GM19239 (cell line): ENCODE data around the gene RHBDD3.

Source experiments
- DNase-seq: peaks from one replicate; pipeline ENCODE4 v3.0.0; 2011; ENCODE audit warnings: low spot score; ENCODE audit not compliant: insufficient read length
- FAIRE-seq: peaks from 2 replicates; lab custom pipeline; 2011; peaks lifted over from hg19 to GRCh38; lab: Jason Lieb, UNC

Gene RHBDD3

DNA sequence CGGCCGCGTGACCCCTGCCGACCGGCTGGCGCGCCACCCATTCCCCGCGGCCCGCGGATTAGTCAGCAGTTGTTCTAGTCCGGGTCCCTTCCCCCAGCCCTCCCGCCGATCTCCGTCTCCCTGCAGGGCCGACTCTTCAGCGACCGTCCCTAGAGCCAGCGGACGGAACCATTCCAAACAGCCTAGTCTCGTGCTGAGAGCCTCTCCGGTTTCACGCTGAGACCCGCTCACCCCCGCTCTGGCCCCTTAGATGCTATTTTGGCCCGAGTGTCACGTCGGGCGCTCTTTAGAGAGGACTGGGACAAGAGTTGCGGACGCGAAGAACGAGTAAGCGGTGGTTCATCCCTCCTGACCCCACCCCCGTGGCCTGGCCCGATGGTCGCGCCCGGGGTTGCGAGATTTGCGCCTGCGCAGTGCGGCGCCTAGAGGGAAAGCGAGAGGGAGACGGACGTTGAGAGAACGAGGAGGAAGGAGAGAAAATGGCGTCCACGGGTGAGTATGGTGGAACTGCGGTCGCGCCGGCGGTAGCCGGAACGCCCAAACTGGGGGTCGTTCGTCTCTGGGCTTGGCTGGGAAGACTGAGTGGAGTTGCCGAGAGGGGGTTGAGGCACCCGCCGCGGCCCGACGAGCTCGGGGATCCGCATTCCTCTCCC, at the start of gene RHBDD3, which contains the start of gene EWSR1:
TSS of gene RHBDD3 (minus strand) at position 124 of the 653 bp plus-strand sequence. CDS start 2,355 bp downstream, outside the sequence.
TSS of gene EWSR1 (plus strand) at position 411 of the 653 bp plus-strand sequence. CDS start at position 480, 69 bp downstream.
- DNase-seq: peak; percentile 91
- peak; percentile 96 for FAIRE-seq

DNA sequence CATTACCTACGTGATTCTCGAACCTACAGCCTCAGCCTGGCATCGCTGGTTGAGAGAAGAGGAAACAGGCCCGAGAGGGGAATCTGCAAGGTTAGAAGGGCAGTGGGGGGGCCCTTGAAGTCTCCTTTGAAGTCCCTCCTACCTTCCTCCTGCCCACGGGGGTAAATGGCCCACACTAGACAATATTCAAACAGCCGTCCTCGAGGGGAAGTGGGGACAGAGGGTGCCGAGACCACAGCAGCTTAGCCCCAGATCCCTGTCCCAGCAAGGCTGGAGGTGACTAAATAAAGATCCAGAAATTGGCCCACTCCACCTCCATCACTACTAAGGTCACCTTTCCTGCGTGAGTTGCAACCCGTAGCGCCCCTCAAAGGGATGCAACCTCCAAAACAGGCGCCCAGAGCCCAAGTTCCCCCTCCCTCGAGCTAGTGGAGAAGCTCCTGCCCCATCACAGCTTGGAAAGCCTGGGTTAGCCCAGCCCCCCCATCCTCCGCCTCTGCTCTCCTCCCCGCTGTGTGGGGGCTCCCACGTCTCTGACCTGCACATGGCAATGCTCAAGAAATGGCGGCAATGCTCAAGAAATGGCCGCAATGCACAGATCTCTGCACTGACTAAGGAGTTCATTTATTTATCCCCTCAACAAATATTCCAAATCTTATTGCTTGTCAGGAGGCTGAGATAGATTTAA, 48.5 kb upstream of the RHBDD3 start:
- DNase-seq: no peak
- no peak for FAIRE-seq

GRCh38 chr22:29315286-29316140, 47.7 kb upstream of the RHBDD3 start, which contains the start of gene RASL10A:
Gene RASL10A, minus strand, starts transcription at chr22:29315697. Its CDS starts 451 bp downstream, at chr22:29315246.
- FAIRE-seq (no peak), DNase-seq (no peak)

DNA sequence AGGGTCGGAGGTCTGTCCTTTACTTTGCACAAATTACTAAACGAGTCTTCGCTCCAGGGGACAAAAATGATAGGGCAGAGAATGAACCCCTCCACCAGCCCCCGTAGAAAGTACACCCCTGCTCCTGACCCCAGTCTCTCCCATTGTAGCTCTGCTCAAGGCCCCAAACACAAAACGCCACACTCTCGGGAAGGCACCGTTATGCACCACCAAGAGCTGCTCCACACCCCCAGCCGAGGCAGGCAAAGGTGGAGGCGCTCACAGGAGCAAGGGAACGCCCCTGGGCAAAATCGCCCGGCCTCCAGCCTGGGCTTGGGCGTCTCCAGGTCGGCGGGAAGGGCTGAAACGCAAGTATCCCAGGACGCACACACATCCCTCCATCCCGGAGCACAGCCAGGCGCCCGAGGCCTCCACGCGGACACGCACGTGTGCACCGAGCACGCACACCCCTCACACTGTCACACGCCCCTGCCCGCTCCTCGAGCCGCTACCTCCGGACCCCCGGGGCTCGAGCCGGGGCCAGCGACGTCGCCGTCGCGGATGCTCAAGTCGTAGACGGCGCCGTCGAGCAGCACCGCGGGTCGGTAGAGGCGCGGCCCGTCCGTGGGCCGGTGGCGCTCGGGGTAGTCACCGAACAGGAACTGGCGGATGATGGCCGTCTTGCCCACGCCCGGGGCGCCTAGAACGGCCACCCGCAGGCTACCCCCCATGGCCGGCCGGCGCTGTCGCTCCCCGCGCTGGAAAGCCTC, 46.9 kb upstream of the RHBDD3 start:
- DNase-seq (no peak), FAIRE-seq (no peak)

DNA sequence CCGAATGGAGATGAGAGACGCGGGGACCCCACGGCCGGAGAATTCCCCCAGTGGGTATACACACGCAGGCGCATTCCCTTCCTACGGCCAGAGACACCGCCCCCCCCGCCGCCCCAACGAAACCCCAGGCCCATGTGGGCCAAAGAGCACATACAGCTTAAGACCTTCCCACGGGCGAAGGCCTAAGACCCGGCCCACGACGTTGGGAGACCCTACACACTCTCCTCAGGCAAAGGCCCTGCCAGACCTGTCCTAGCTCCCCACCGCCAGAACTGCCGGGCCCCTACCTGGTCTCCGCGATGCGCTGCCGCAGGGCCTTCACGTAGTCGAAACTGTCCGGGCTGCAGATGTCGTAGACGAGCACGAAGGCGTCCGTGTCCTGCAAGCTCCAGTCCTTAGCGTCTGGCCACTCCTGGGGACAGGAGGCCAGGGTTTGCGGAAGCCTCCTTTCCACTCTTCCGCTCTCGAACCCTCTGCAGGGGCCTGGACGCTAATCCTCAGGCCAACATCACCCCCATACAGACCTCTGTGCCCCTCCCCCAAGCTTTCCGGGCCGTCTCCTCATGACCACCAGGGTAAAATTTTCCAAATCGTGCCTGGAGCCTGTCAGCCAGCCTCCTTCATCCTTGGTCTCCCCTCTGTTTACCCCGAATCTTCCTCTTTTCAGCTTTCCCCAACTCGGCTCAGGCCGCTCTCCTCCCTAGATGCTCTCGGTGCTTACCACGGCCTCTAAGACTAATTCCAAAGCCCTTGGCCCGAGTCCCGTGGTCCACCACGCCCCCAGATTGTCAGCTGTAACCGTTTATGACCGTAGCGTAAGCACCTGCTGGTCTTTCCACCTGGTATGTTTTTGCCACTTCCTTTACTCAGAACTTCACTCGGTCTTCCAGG, 46.0 kb upstream of the RHBDD3 start:
- no peak for DNase-seq

DNA sequence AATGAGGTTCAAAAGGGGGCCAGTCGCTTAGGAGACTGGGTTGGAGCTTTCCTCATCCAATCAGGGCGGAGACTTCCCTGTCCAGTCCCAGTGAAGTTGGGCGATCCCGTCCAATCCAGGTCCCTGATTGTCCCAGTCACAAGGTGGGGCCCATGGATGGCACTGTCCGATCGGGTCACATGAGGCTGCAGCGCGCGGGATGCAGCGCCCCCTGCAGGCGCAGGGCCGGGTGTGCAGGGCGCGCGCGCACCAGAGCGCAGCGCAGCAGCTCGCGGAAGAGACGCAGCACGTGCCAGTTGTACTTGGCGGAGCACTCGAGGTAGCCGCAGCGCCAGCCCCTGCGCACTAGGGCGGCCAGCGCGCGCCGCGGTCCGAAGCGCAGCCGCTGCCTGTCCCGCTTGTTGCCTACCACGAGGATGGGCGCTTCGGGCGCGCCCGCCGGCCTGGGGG, 45.4 kb upstream of the RHBDD3 start:
- DNase-seq (no peak), FAIRE-seq (no peak)

More for the DNA sequence above, 46.0 kb upstream of the RHBDD3 start:
- no peak for FAIRE-seq

DNA sequence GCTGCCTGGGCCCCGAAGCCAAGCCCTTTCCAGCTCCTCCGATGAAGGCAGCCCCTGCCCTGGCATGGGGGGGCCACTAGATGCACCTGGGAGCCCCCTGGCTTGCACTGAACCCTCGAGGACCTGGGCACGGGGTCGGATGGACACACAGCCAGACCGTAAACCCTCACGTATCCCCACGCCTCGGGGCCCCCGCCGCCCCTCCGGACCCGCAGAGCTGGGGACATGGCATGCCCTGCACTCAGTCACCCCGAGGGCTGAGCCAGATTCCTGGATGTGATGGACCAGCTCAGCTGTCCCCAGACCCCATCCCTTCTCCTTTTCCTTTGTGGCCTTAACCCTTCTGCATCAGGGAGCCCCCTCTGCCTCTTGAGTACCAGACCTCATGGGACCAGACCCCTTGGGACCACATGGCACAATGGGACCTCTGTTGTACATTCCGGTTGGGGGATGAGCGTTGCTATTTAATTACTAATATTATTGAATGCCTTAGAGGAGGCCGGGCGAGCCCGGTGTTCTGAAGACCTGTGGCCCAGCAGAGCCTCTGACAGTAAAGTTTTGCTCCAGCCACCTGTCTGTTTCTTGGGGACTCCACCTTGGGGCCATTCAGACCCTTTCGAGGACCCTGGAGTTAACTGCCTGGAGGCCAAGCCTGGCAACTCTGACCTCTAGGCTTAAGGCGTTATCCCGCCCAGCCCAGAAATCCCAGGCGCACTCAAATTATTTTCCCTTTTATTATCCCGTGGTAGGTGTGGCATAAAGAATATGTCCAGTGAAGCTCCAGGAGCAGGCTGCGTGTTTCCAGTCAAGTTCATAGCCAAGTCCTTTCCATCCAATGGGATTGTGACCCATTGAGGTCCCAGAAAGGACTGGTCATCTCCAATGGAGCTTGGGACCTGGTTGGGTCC, 44.7 kb upstream of the RHBDD3 start:
- FAIRE-seq (no peak), DNase-seq (no peak)

GRCh38 chr22:29311464-29312217, 43.9 kb upstream of the RHBDD3 start:
- DNase-seq (no peak), FAIRE-seq (no peak)

- DNase-seq (no peak), FAIRE-seq (no peak)
These were observed 43.1 kb upstream of the RHBDD3 start for GRCh38 chr22:29310863-29311339.

DNA sequence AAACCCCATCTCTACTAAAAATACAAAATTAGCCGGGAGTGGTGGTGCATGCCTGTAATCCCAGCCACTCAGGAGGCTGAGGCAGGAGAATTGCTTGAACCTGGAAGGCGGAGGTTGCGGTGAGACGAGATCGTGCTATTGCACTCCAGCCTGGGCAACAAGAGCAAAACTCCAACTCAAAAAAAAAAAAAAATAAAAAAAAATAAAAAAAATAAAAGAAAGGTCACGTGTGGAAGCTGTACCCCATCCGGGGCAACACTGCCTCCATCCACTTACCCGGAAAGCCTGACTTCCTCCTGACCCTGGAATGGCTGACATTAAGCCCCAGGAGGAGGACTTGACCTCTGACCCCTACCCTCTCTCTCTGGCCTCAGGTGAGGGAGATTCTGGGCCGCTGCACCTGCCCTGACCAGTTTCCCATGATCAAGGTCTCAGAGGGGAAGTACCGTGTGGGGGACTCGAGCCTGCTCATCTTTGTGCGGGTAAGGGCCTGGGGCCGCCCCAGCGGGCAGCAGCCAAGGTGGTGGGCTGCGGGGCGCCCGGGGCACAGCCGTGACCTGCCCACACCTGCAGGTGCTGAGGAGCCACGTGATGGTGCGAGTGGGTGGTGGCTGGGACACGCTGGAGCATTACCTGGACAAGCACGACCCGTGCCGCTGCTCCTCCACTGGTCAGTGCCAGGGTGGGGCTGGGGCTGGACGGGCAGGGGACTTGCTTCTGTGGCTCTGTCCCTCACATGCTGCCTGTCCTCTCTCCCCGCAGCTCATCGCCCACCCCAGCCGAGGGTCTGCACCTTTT, 42.5 kb upstream of the RHBDD3 start:
- no peak for FAIRE-seq
- no peak for DNase-seq

DNA sequence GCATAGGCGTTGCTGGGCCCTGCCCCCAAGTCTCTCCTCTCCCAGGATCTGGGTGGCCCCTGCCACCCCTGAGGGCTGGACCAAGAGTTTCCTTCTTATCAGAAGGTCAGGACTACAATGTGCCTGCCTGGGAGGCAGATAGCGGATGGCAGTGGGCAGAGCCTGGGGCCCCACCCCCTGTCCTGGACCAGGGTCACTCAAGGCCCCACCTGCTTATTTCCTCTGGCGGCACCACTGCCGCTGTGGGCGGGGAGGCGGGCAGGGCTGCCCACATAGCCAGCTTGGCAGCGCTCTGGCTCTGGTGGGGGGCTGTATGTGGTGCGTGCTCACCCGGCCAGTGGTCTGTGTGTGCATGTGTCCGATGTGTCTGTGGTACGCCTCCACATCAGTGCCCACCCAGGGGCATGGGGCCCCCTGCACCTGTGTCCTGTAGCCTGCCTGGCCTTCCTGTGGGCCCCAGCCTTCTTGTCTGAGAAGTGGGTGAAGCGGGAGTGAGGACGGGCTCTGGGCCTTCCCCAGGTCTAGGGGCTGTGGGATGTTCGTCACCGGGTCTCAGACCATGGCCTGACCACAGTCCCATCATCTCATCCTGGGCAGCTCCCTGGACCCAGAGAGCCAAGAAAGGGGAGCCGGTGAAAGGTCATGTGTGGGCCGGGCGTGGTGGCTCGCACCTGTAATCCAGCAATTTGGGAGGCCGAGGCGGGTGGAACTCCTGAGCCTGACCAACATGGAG, 41.7 kb upstream of the RHBDD3 start:
- DNase-seq (no peak), FAIRE-seq (no peak)

DNA sequence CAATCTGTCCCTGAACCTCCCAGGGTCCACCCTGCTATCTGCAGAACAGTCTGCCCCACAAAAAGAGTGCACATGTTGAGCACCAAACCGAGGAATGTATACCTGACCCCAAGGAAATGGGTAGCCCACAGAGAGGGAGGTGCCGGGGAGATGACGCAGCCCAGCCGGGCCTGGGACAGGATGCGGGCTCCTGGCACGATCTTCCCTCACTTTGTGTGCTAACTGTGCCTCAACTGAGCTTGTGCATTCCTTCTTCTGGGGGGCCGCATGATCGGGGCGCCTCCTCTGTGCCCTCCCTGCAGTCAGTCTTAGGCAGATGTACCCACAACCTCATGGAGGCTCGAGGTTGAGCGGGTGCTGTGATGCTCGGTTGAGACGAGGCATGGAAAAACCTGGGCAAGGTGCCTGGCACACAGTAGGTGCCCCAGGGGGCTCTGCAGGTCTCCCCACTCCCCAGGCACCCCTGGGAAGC, 41.0 kb upstream of the RHBDD3 start:
- FAIRE-seq: no peak
- no peak for DNase-seq

DNA sequence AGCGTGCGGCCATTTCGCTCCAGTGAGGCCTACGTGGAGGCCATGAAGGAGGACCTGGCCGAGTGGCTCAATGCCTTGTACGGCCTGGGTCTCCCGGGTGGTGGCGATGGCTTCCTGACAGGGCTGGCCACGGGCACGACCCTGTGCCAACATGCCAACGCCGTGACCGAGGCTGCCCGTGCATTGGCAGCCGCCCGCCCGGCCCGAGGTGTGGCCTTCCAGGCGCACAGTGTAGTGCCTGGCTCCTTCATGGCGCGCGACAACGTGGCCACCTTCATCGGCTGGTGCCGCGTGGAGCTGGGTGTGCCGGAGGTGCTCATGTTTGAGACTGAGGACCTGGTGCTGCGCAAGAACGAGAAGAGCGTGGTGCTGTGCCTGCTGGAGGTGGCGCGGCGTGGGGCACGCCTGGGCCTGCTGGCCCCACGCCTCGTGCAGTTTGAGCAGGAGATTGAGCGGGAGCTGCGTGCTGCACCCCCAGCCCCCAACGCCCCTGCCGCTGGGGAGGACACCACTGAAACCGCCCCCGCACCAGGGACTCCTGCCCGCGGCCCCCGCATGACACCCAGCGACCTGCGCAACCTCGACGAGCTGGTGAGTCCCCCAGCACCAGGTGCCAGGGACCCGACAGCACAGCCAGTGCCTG, 40.5 kb upstream of the RHBDD3 start:
- FAIRE-seq: no peak

GRCh38 chr22:29307596-29308147, 39.9 kb upstream of the RHBDD3 start:
- no peak for FAIRE-seq
- no peak for DNase-seq

More for the DNA sequence above, 40.5 kb upstream of the RHBDD3 start:
- DNase-seq: no peak
